Calu3 (cell line): Measurements from ENCODE around the gene KANSL3. TPM values are rescaled to one million over a fixed set of nuclear protein-coding genes. Genes with fewer than 3 reads are reported as not detected.

Experiments
- BruUV-seq: library from RNA; stranded (reverse); fragments of 400-500 nt; replicated peaks from 2 replicates; lab custom pipeline; 2021; lab: Mats Ljungman, UMichigan
- CTCF ChIA-PET: fragments of 300-600 bp; sonication (Branson Sonifier 250); formaldehyde crosslinking; loops from one replicate; lab custom pipeline; 2022; ENCODE audit warnings: antibody characterized with exemption; lab: Charles Lee
- DNase-seq: peaks from one replicate; pipeline ENCODE4 v3.0.0; 2022
- H3K27ac Mint-ChIP-seq: one replicate; pipeline ENCODE4 v1.8.0; 2022; ENCODE audit warnings: mixed read lengths; ENCODE audit not compliant: unreplicated experiment
- H3K27me3 Mint-ChIP-seq: one replicate; pipeline ENCODE4 v1.8.0; 2022; ENCODE audit warnings: mixed read lengths; ENCODE audit not compliant: unreplicated experiment
- H3K36me3 Mint-ChIP-seq: one replicate; pipeline ENCODE4 v1.8.0; 2022; ENCODE audit warnings: mild to moderate bottlenecking, moderate library complexity, mixed read lengths; ENCODE audit not compliant: insufficient read depth, unreplicated experiment
- H3K4me1 Mint-ChIP-seq: one replicate; pipeline ENCODE4 v1.8.0; 2022; ENCODE audit warnings: mild to moderate bottlenecking, low read depth, mixed read lengths; ENCODE audit not compliant: unreplicated experiment
- H3K4me3 Mint-ChIP-seq: one replicate; pipeline ENCODE4 v1.8.0; 2022; ENCODE audit warnings: mild to moderate bottlenecking, low read depth, moderate library complexity, mixed read lengths; ENCODE audit not compliant: unreplicated experiment
- H3K9me3 Mint-ChIP-seq: one replicate; pipeline ENCODE4 v1.8.0; 2022; ENCODE audit warnings: low read depth, mixed read lengths; ENCODE audit not compliant: unreplicated experiment
- CTCF ChIP-seq: fragments of 200-600 bp; IDR thresholded peaks from one replicate; pipeline ENCODE4 v1.8.0; 2022; ENCODE audit warnings: antibody characterized with exemption; ENCODE audit not compliant: unreplicated experiment
- intact Hi-C: fragments of 100-400 bp; cut with micrococcal nuclease; formaldehyde crosslinking; loops from one replicate; pipeline ENCODE4 v1.10.0; 2022; ENCODE audit not compliant: unreplicated experiment
- total RNA-seq: library from RNA; stranded (reverse); gene quantifications from 2 replicates; pipeline ENCODE4 v1.2.3, GENCODE V29; 2022

Gene KANSL3
- total RNA-seq, 1 experiment from 2014 or later: 39.6 TPM

GRCh38 chr2:96616128-96616527 is 22.0 kb downstream of the KANSL3 start:
- Mint-ChIP-seq H3K27ac (no peak overlapping the region), H3K4me1 (no peaks in the 10 kb centered on the region), H3K4me3 (no peak overlapping the region), H3K9me3 (no peaks in the 10 kb centered on the region), H3K27me3 (no peaks in the 10 kb centered on the region), H3K36me3 (peaks cover 33% of the 10 kb centered on the region)
- DNase-seq: no peak
- no peak for TF ChIP-seq CTCF
- intact Hi-C loops: no loop called here
- CTCF ChIA-PET: interaction anchor here (0.6 kb wide), 1 partner anchor 216 kb away, joined by 3 read pairs; no protein-coding TSS in a partner anchor
- BruUV-seq: no TSS peak

- BruUV-seq: no TSS peak
- Mint-ChIP-seq H3K36me3 (peaks cover 36% of the 10 kb centered on the region), H3K27me3 (no peaks in the 10 kb centered on the region), H3K9me3 (no peaks in the 10 kb centered on the region), H3K27ac (peak overlapping the region; percentile 61), H3K4me1 (no peaks in the 10 kb centered on the region), H3K4me3 (no peak overlapping the region)
- TF ChIP-seq CTCF: no peak
- intact Hi-C loops: no loop called here
- no peak for DNase-seq
- CTCF ChIA-PET: interaction anchor here (0.6 kb wide), 1 partner anchor 155 kb away, joined by 10 read pairs; no protein-coding TSS in a partner anchor
Observed at GRCh38 chr2:96608469-96609455, 29.4 kb downstream of the KANSL3 start.

GRCh38 chr2:96604104-96604503 is 34.0 kb downstream of the KANSL3 start:
- CTCF ChIA-PET: interaction anchor here (0.6 kb wide), 1 partner anchor 197 kb away, joined by 3 read pairs; no protein-coding TSS in a partner anchor

More at GRCh38 chr2:96604104-96604503, 34.0 kb downstream of the KANSL3 start:
- no peaks in the 10 kb centered on the region for H3K27me3 Mint-ChIP-seq
- peaks cover 24% of the 10 kb centered on the region for H3K36me3 Mint-ChIP-seq
- no peak for TF ChIP-seq CTCF
- peaks cover 8% of the 10 kb centered on the region for H3K4me1 Mint-ChIP-seq
- peak; percentile 4 for DNase-seq
- H3K27ac Mint-ChIP-seq: no peak overlapping the region
- H3K4me3 Mint-ChIP-seq: no peak overlapping the region
- BruUV-seq: no TSS peak
- H3K9me3 Mint-ChIP-seq: no peaks in the 10 kb centered on the region
- intact Hi-C loops: no loop called here
